HT-29 (cell line): ENCODE data around the gene CD3E. TPM values are rescaled to one million over a fixed set of nuclear protein-coding genes. Genes with fewer than 3 reads are reported as not detected.
"Not testable (repeated sequence)": the region's sequence is repeated elsewhere in the genome, so short reads cannot be mapped to it uniquely, and the experiment has no call there.

Source experiments
- DNase-seq: peaks from one replicate; pipeline ENCODE4 v3.0.0-alpha.2; 2015; ENCODE audit warnings: low spot score
- total RNA-seq: library from RNA; depleted of rRNA; stranded (reverse); fragments of >200 nt; shearing (Covaris generic); gene quantifications from 2 replicates; pipeline ENCODE4 v1.2.3, GENCODE V29; 2014

The CD3E gene
- total RNA-seq, 1 experiment from 2014 or later: not detected

GRCh38 chr11:118290923-118291322, 13.6 kb upstream of the CD3E start:
- peak; percentile 92 for DNase-seq

- peak; percentile 54 for DNase-seq
Measured at GRCh38 chr11:118291477-118292135, 12.9 kb upstream of the CD3E start.

- no peak for DNase-seq
Measured at GRCh38 chr11:118294053-118294452, 10.5 kb upstream of the CD3E start.

- no peak for DNase-seq
Measured at GRCh38 chr11:118295199-118295598, 9.3 kb upstream of the CD3E start.

GRCh38 chr11:118295815-118296454, 8.6 kb upstream of the CD3E start:
- DNase-seq: peak; percentile 77

GRCh38 chr11:118301600-118302195, 2.8 kb upstream of the CD3E start:
- DNase-seq: no peak

GRCh38 chr11:118304227-118304567, 333 bp upstream of the CD3E start:
- DNase-seq: no peak

GRCh38 chr11:118305726-118306125, 1.2 kb downstream of the CD3E start:
- DNase-seq: no peak

- no peak for DNase-seq
Measured at GRCh38 chr11:118306556-118306955, 2.0 kb downstream of the CD3E start.

- DNase-seq: not testable (repeated sequence)
Measured at GRCh38 chr11:118308995-118309528, 4.5 kb downstream of the CD3E start.

- no peak for DNase-seq
Measured at GRCh38 chr11:118310271-118310670, 5.7 kb downstream of the CD3E start.

GRCh38 chr11:118310781-118311485, 6.4 kb downstream of the CD3E start:
- peak; percentile 40 for DNase-seq

GRCh38 chr11:118311518-118311917, 7.0 kb downstream of the CD3E start:
- DNase-seq: peak; percentile 17

GRCh38 chr11:118312328-118312727, 7.8 kb downstream of the CD3E start:
- DNase-seq: no peak

GRCh38 chr11:118313242-118313641, 8.7 kb downstream of the CD3E start:
- no peak for DNase-seq

GRCh38 chr11:118314988-118315411, 10.5 kb downstream of the CD3E start:
- peak; percentile 51 for DNase-seq

GRCh38 chr11:118318124-118318523, 13.6 kb downstream of the CD3E start:
- no peak for DNase-seq

GRCh38 chr11:118318581-118319336, 14.2 kb downstream of the CD3E start:
- no peak for DNase-seq

GRCh38 chr11:118319337-118319707, 14.8 kb downstream of the CD3E start:
- DNase-seq: no peak

- peak; percentile 19 for DNase-seq
Measured at GRCh38 chr11:118320515-118320914, 16.0 kb downstream of the CD3E start.

- DNase-seq: peak; percentile 86
Measured at GRCh38 chr11:118321386-118322082, 17.0 kb downstream of the CD3E start.
